ENCODE measurements around the gene DACT1. TPM values are rescaled to one million over a fixed set of nuclear protein-coding genes. Genes with fewer than 3 reads are reported as not detected.

Gene DACT1
- total RNA-seq, 1 donor = 75.6 TPM

- Histone ChIP-seq H3K79me2 (ENCODE audit: insufficient read depth, low read length) (peaks cover 5% of the 10 kb centered on the region), H3K27me3 (ENCODE audit: insufficient read depth, low read length) (no peaks in the 10 kb centered on the region), H3K4me1 (ENCODE audit: insufficient read depth, low read length) (no peaks in the 10 kb centered on the region), H3K4me3 (ENCODE audit: insufficient read depth, low read length) (no peak overlapping the region), H3K36me3 (ENCODE audit: insufficient read depth, low read length) (peaks cover 64% of the 10 kb centered on the region), H3K27ac (ENCODE audit: low read depth, low read length) (no peak overlapping the region), H3K4me2 (ENCODE audit: insufficient read depth, low read length) (no peak overlapping the region), H2AFZ (ENCODE audit: low read length) (no peak overlapping the region), H3K9me3 (ENCODE audit: low read depth, low read length) (no peaks in the 10 kb centered on the region), H4K20me1 (ENCODE audit: insufficient read depth, low read length) (no peaks in the 10 kb centered on the region)
- TF ChIP-seq CTCF (IDR thresholded peaks at IDR 0.05; ENCODE audit: extremely low read depth, low read depth, low read length) = no peak
- no peak for DNase-seq (ENCODE audit: insufficient read length, low spot score, missing footprints)
These were observed 7.9 kb downstream of the DACT1 start for GRCh38 chr14:58645641-58646040.

- no peak overlapping the region for H2AFZ ChIP-seq (ENCODE audit: low read length)
- TF ChIP-seq CTCF (IDR thresholded peaks at IDR 0.05; ENCODE audit: extremely low read depth, low read depth, low read length) = no peak
- H3K9me3 ChIP-seq (ENCODE audit: low read depth, low read length) = no peaks in the 10 kb centered on the region
- no peaks in the 10 kb centered on the region for H3K27me3 ChIP-seq (ENCODE audit: insufficient read depth, low read length)
- H3K4me3 ChIP-seq (ENCODE audit: insufficient read depth, low read length) = no peak overlapping the region
- no peaks in the 10 kb centered on the region for H4K20me1 ChIP-seq (ENCODE audit: insufficient read depth, low read length)
- peaks cover 3% of the 10 kb centered on the region for H3K79me2 ChIP-seq (ENCODE audit: insufficient read depth, low read length)
- H3K4me2 ChIP-seq (ENCODE audit: insufficient read depth, low read length) = no peak overlapping the region
- H3K27ac ChIP-seq (ENCODE audit: low read depth, low read length) = no peak overlapping the region
- H3K4me1 ChIP-seq (ENCODE audit: insufficient read depth, low read length) = no peaks in the 10 kb centered on the region
- peaks cover 55% of the 10 kb centered on the region for H3K36me3 ChIP-seq (ENCODE audit: insufficient read depth, low read length)
- DNase-seq (ENCODE audit: insufficient read length, low spot score, missing footprints) = no peak
These were observed 8.7 kb downstream of the DACT1 start for GRCh38 chr14:58646479-58646878.

- Histone ChIP-seq H3K27me3 (ENCODE audit: insufficient read depth, low read length) (no peaks in the 10 kb centered on the region), H3K79me2 (ENCODE audit: insufficient read depth, low read length) (peaks cover 3% of the 10 kb centered on the region), H3K4me3 (ENCODE audit: insufficient read depth, low read length) (no peak overlapping the region), H3K36me3 (ENCODE audit: insufficient read depth, low read length) (peaks cover 45% of the 10 kb centered on the region), H3K9me3 (ENCODE audit: low read depth, low read length) (no peaks in the 10 kb centered on the region), H4K20me1 (ENCODE audit: insufficient read depth, low read length) (no peaks in the 10 kb centered on the region), H3K27ac (ENCODE audit: low read depth, low read length) (no peak overlapping the region), H3K4me1 (ENCODE audit: insufficient read depth, low read length) (no peaks in the 10 kb centered on the region), H3K4me2 (ENCODE audit: insufficient read depth, low read length) (no peak overlapping the region), H2AFZ (ENCODE audit: low read length) (no peak overlapping the region)
- DNase-seq (ENCODE audit: insufficient read length, low spot score, missing footprints) = no peak
- no peak for TF ChIP-seq CTCF (IDR thresholded peaks at IDR 0.05; ENCODE audit: extremely low read depth, low read depth, low read length)
These were observed 10.0 kb downstream of the DACT1 start for GRCh38 chr14:58647777-58648176.

GRCh38 chr14:58650857-58651256 is 13.1 kb downstream of the DACT1 start:
- Histone ChIP-seq H3K4me1 (ENCODE audit: insufficient read depth, low read length) (no peaks in the 10 kb centered on the region), H3K27me3 (ENCODE audit: insufficient read depth, low read length) (no peaks in the 10 kb centered on the region), H4K20me1 (ENCODE audit: insufficient read depth, low read length) (no peaks in the 10 kb centered on the region), H3K4me3 (ENCODE audit: insufficient read depth, low read length) (no peak overlapping the region), H3K79me2 (ENCODE audit: insufficient read depth, low read length) (no peaks in the 10 kb centered on the region), H3K9me3 (ENCODE audit: low read depth, low read length) (no peaks in the 10 kb centered on the region), H3K27ac (ENCODE audit: low read depth, low read length) (no peak overlapping the region), H3K36me3 (ENCODE audit: insufficient read depth, low read length) (peaks cover 17% of the 10 kb centered on the region), H3K4me2 (ENCODE audit: insufficient read depth, low read length) (no peak overlapping the region), H2AFZ (ENCODE audit: low read length) (no peak overlapping the region)
- DNase-seq (ENCODE audit: insufficient read length, low spot score, missing footprints) = no peak
- no peak for TF ChIP-seq CTCF (IDR thresholded peaks at IDR 0.05; ENCODE audit: extremely low read depth, low read depth, low read length)

All from osteoblast (primary cell).